Lower leg skin (tissue), 4 donors: ENCODE data around the gene DKK1. TPM values are rescaled to one million over a fixed set of nuclear protein-coding genes. Genes with fewer than 3 reads are reported as not detected.

ENCODE experiments used
- DNase-seq, 2 donors: peaks; one replicate each; pipeline ENCODE4 v3.0.0-alpha.2; 2019; ENCODE audit warnings: low spot score in 2 of 2
- H3K4me3 ChIP-seq: fragments of 200-600 bp; sonication (generic); 2 replicates; pipeline ENCODE4 v1.5.1; 2017; ENCODE audit warnings: mild to moderate bottlenecking, low read depth; ENCODE audit not compliant: poor library complexity, severe bottlenecking
- CTCF ChIP-seq, 3 donors: fragments of 450-650 bp; IDR thresholded peaks; one replicate each; pipeline ENCODE4 v1.5.1; 2016; ENCODE audit warnings: antibody characterized with exemption in 3 of 3, mild to moderate bottlenecking in 3 of 3, moderate library complexity in 2 of 3
- POLR2A ChIP-seq, 2 donors: fragments of 450-650 bp; IDR thresholded peaks; one replicate each; pipeline ENCODE4 v1.6.1; 2016 to 2017; ENCODE audit warnings: antibody characterized with exemption in 2 of 2, mild to moderate bottlenecking in 1 of 2, moderate library complexity in 1 of 2
- WGBS, 2 donors: methylation state at CpG; one replicate each; pipeline ENCODE4 v1.1.5; 2018; 5-methylcytosine and 5-hydroxymethylcytosine counted together
- intact Hi-C: fragments of 100-400 bp; cut with DNase I; formaldehyde crosslinking; loops from one replicate; pipeline ENCODE4 v1.15.0; 2023; ENCODE audit warnings: low total_unique reads
- total RNA-seq, 4 donors: library from RNA; depleted of rRNA; stranded (reverse); fragments of >200 nt; gene quantifications; one replicate each; pipeline ENCODE4 v1.1.0, GENCODE V29; 2016

The DKK1 gene
- total RNA-seq, 4 donors from 2014 or later = 27.7 to 68.9 (median 35.5) TPM

- TF ChIP-seq POLR2A (IDR thresholded peaks at IDR 0.05) (no peak), CTCF (IDR thresholded peaks at IDR 0.05) (no peak)
- intact Hi-C loops = loop anchor here (10.0 kb wide), 1 partner anchor 166 kb away; no protein-coding TSS in a partner anchor
- WGBS, 2 donors = 59 to 62% methylated on average over 7 of the region's 7 CpGs
- DNase-seq = no peak
- no peak overlapping the region for H3K4me3 ChIP-seq
These were observed 4.9 kb downstream of the DKK1 start for GRCh38 chr10:52318822-52319464.

GRCh38 chr10:52319926-52320325 is 5.8 kb downstream of the DKK1 start:
- WGBS, 2 donors = 85 to 97% methylated on average over 2 of the region's 2 CpGs
- no peak overlapping the region for H3K4me3 ChIP-seq
- intact Hi-C loops = loop anchor here (10.0 kb wide), 1 partner anchor 165 kb away; no protein-coding TSS in a partner anchor
- no peak for DNase-seq
- TF ChIP-seq CTCF (IDR thresholded peaks at IDR 0.05) (no peak), POLR2A (IDR thresholded peaks at IDR 0.05) (no peak)

- no peak overlapping the region for H3K4me3 ChIP-seq
- intact Hi-C loops = no loop called here
- no peak for DNase-seq
- WGBS, 2 donors = 87 to 91% methylated on average over 1 of the region's 1 CpG
- TF ChIP-seq POLR2A (IDR thresholded peaks at IDR 0.05) (no peak), CTCF (IDR thresholded peaks at IDR 0.05) (no peak)
These were observed 8.2 kb downstream of the DKK1 start for GRCh38 chr10:52322323-52322722.

- no peak overlapping the region for H3K4me3 ChIP-seq
- TF ChIP-seq POLR2A (IDR thresholded peaks at IDR 0.05) = no peak
- no peak for TF ChIP-seq CTCF (IDR thresholded peaks at IDR 0.05)
- DNase-seq = no peak
- intact Hi-C loops = no loop called here
- 88 to 89% methylated on average over 1 of the region's 1 CpG for WGBS, 2 donors
These were observed 8.9 kb downstream of the DKK1 start for GRCh38 chr10:52322936-52323335.

- intact Hi-C loops = no loop called here
These were observed 12.3 kb downstream of the DKK1 start for GRCh38 chr10:52326382-52326781.

More at GRCh38 chr10:52326382-52326781, 12.3 kb downstream of the DKK1 start:
- WGBS, 2 donors = 78 to 82% methylated on average over 2 of the region's 2 CpGs
- no peak overlapping the region for H3K4me3 ChIP-seq
- TF ChIP-seq CTCF (IDR thresholded peaks at IDR 0.05) (no peak), POLR2A (IDR thresholded peaks at IDR 0.05) (no peak)
- DNase-seq = no peak
